ENCODE data around the gene ESPL1.

Gene ESPL1

GRCh38 chr12:53241623-53242412, 26.3 kb upstream of the ESPL1 start:
- no peak for TF ChIP-seq CTCF (IDR thresholded peaks at IDR 0.05)

GRCh38 chr12:53244337-53244736, 23.8 kb upstream of the ESPL1 start:
- TF ChIP-seq CTCF (IDR thresholded peaks at IDR 0.05), result no peak

- no peak for TF ChIP-seq CTCF (IDR thresholded peaks at IDR 0.05)
Observed at GRCh38 chr12:53245286-53245685, 22.8 kb upstream of the ESPL1 start.

- TF ChIP-seq CTCF (IDR thresholded peaks at IDR 0.05), result peak; percentile 42
Observed at GRCh38 chr12:53251477-53252348, 16.4 kb upstream of the ESPL1 start.

GRCh38 chr12:53252349-53252916, 15.7 kb upstream of the ESPL1 start:
- TF ChIP-seq CTCF (IDR thresholded peaks at IDR 0.05), result no peak

- TF ChIP-seq CTCF (IDR thresholded peaks at IDR 0.05), result no peak
Observed at GRCh38 chr12:53253298-53253697, 14.8 kb upstream of the ESPL1 start.

- no peak for TF ChIP-seq CTCF (IDR thresholded peaks at IDR 0.05)
Observed at GRCh38 chr12:53254816-53255545, 13.1 kb upstream of the ESPL1 start.
